Hepatocyte (in vitro differentiated cells): ENCODE data around the gene AP2S1. TPM values are rescaled to one million over a fixed set of nuclear protein-coding genes. Genes with fewer than 3 reads are reported as not detected.

Source experiments
- DNase-seq: peaks from one replicate; pipeline ENCODE4 v3.0.0-alpha.2; 2016; ENCODE audit warnings: low spot score
- H2AFZ ChIP-seq: fragments of 200-600 bp; sonication (generic); 2 replicates; pipeline ENCODE4 v1.6.0; 2016; ENCODE audit warnings: antibody characterized with exemption, mild to moderate bottlenecking
- H3K27ac ChIP-seq: fragments of 200-600 bp; sonication (generic); 2 replicates; pipeline ENCODE4 v1.5.1; 2016; ENCODE audit warnings: mild to moderate bottlenecking
- H3K27me3 ChIP-seq: fragments of 200-600 bp; sonication (generic); 2 replicates; pipeline ENCODE4 v1.6.1; 2016
- H3K36me3 ChIP-seq: fragments of 200-600 bp; sonication (generic); replicated peaks from 2 replicates; pipeline ENCODE4 v1.5.1; 2016; ENCODE audit warnings: low read depth; ENCODE audit not compliant: insufficient read depth
- H3K4me1 ChIP-seq: fragments of 200-600 bp; sonication (generic); 2 replicates; pipeline ENCODE4 v1.5.1; 2016; ENCODE audit warnings: mild to moderate bottlenecking, moderate library complexity; ENCODE audit not compliant: insufficient read depth
- H3K4me2 ChIP-seq: fragments of 200-600 bp; sonication (generic); 2 replicates; pipeline ENCODE4 v1.6.0; 2016
- H3K4me3 ChIP-seq: fragments of 200-600 bp; sonication (generic); 2 replicates; pipeline ENCODE4 v1.5.1; 2016; ENCODE audit warnings: mild to moderate bottlenecking
- H3K79me2 ChIP-seq: fragments of 200-600 bp; sonication (generic); 2 replicates; pipeline ENCODE4 v1.6.0; 2017; ENCODE audit warnings: mild to moderate bottlenecking
- H3K9me2 ChIP-seq: fragments of 200-600 bp; sonication (generic); replicated peaks from 2 replicates; pipeline ENCODE4 v1.6.0; 2017; ENCODE audit warnings: mild to moderate bottlenecking; ENCODE audit not compliant: insufficient read depth
- H3K9me3 ChIP-seq: fragments of 200-600 bp; sonication (generic); 2 replicates; pipeline ENCODE4 v1.5.1; 2016; ENCODE audit warnings: low read depth, mild to moderate bottlenecking
- H4K20me1 ChIP-seq: fragments of 200-600 bp; sonication (generic); 2 replicates; pipeline ENCODE4 v1.6.0; 2016; ENCODE audit warnings: mild to moderate bottlenecking; ENCODE audit not compliant: insufficient read depth, poor library complexity, severe bottlenecking
- CTCF ChIP-seq: fragments of 200-600 bp; sonication (generic); IDR thresholded peaks from 2 replicates; pipeline ENCODE4 v1.5.1; 2016; ENCODE audit warnings: antibody characterized with exemption, mild to moderate bottlenecking; ENCODE audit not compliant: poor library complexity
- EZH2 ChIP-seq: fragments of 200-600 bp; sonication (generic); IDR thresholded peaks from 2 replicates; pipeline ENCODE4 v1.6.1; 2016; ENCODE audit warnings: antibody characterized with exemption, mild to moderate bottlenecking, borderline replicate concordance
- EZH2phosphoT487 ChIP-seq: fragments of 200-600 bp; sonication (generic); IDR thresholded peaks from one replicate; pipeline ENCODE4 v1.6.1; 2018; ENCODE audit warnings: antibody characterized with exemption, mild to moderate bottlenecking, low read depth, moderate library complexity; ENCODE audit not compliant: unreplicated experiment, severe bottlenecking
- WGBS: methylation state at CpG from one replicate; pipeline ENCODE4 v1.1.6; 2016; ENCODE audit warnings: low lambda C conversion rate; ENCODE audit errors: missing lambda C conversion rate; 5-methylcytosine and 5-hydroxymethylcytosine counted together
- polyA plus RNA-seq: library from polyadenylated mRNA; unstranded; fragments of >200 nt; fragmentation: Nextera tagmentation; extraction: Ambion mirVana; gene quantifications from 2 replicates; pipeline ENCODE4 v1.2.1, GENCODE V29; 2016
- total RNA-seq: library from RNA; depleted of rRNA; stranded (reverse); fragments of >200 nt; gene quantifications from 2 replicates; pipeline ENCODE4 v1.2.3, GENCODE V29; 2014

AP2S1 gene
- total and polyA plus RNA-seq, 2 experiments from 2014 or later: 109 to 349 TPM

DNA sequence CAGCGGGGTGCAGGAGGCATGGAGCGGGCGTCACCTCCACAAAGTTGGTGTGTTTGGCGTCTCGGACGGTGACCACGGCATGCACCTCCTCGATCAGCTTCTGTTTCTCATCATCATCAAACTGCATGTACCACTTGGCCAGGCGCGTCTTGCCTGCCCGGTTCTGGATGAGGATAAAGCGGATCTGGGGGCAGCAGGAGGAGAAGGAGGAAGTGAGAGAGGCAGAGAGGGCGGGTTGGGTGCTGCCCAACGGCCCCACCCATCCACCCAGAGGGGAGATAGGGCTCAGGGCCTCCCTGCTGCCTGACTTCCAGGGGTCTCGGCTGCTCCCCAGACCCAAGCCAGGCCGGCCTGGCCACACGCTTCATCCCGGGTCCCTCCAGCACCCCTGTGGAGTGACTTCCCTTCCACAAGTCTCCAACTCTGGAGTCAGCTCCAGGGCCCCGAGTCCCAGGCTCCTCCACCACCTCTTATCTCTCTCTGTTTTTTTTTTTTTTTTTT is 4.6 kb downstream of the AP2S1 start:
- H3K4me3 ChIP-seq: no peak overlapping the region
- H4K20me1 ChIP-seq: no peaks in the 10 kb centered on the region
- no peaks in the 10 kb centered on the region for H3K36me3 ChIP-seq
- H3K4me1 ChIP-seq: peaks cover 20% of the 10 kb centered on the region
- no peaks in the 10 kb centered on the region for H3K9me2 ChIP-seq
- peaks cover 48% of the 10 kb centered on the region for H3K79me2 ChIP-seq
- H3K4me2 ChIP-seq: no peak overlapping the region
- 82% methylated on average over 19 of the region's 19 CpGs for WGBS
- TF ChIP-seq CTCF (no peak), EZH2 (no peak), EZH2phosphoT487 (no peak)
- no peaks in the 10 kb centered on the region for H3K9me3 ChIP-seq
- no peak for DNase-seq
- H2AFZ ChIP-seq: no peak overlapping the region
- no peak overlapping the region for H3K27ac ChIP-seq
- no peaks in the 10 kb centered on the region for H3K27me3 ChIP-seq

DNA sequence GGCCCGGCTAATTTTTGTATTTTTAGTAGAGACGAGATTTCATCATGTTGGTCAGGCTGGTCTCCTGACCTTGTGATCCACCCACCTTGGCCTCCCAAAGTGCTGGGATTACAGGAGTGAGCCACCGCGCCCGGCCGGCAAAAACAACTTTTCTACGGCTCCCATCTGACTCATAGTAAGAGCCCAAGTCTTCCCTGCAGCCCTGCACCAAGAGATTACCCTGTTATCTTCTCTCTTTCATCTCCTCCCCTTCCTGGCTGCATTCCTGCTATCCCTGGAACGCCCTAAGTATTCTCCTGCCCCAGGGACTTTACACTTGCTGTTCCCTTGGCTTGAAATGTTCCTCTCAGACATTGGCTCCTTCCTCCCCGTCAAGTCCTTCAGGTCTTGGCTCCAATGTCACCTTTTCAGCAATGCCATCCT is 6.6 kb downstream of the AP2S1 start:
- no peak overlapping the region for H2AFZ ChIP-seq
- no peak for DNase-seq
- H3K4me1 ChIP-seq: peaks cover 13% of the 10 kb centered on the region
- TF ChIP-seq EZH2: no peak
- no peak for TF ChIP-seq CTCF
- H3K4me3 ChIP-seq: no peak overlapping the region
- peak overlapping the region; percentile 71 for H3K27ac ChIP-seq
- no peaks in the 10 kb centered on the region for H4K20me1 ChIP-seq
- H3K79me2 ChIP-seq: peaks cover 42% of the 10 kb centered on the region
- no peak overlapping the region for H3K4me2 ChIP-seq
- no peaks in the 10 kb centered on the region for H3K27me3 ChIP-seq
- no peaks in the 10 kb centered on the region for H3K9me2 ChIP-seq
- H3K36me3 ChIP-seq: no peaks in the 10 kb centered on the region
- no peaks in the 10 kb centered on the region for H3K9me3 ChIP-seq
- WGBS: 45% methylated on average over 9 of the region's 9 CpGs

DNA sequence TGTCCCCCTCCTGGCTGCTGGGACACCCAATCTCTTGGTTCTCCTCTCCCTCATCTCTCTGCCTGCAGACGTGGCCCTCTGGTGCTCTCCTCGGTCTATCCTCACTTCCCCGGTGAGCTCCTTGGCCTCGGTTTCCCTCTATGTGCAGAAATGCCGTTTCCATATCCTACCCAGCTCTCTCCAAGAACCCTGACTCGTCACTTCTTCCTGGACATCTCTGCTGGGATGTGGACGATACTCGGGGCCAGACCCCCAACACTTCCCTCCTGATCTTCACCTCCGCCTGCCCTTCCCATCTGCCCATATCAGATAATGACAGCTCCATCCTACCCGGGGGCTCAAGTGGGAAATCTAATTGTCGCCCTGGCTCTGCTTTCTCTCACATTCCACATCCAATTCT is 7.9 kb downstream of the AP2S1 start:
- TF ChIP-seq CTCF (no peak), EZH2 (no peak), EZH2phosphoT487 (no peak)
- WGBS: 88% methylated on average over 11 of the region's 11 CpGs
- H3K4me3 ChIP-seq: no peak overlapping the region
- peaks cover 3% of the 10 kb centered on the region for H3K4me1 ChIP-seq
- H3K27me3 ChIP-seq: no peaks in the 10 kb centered on the region
- no peaks in the 10 kb centered on the region for H4K20me1 ChIP-seq
- no peak overlapping the region for H2AFZ ChIP-seq
- no peak overlapping the region for H3K4me2 ChIP-seq
- H3K36me3 ChIP-seq: no peaks in the 10 kb centered on the region
- no peak overlapping the region for H3K27ac ChIP-seq
- H3K9me2 ChIP-seq: no peaks in the 10 kb centered on the region
- no peaks in the 10 kb centered on the region for H3K9me3 ChIP-seq
- DNase-seq: no peak
- H3K79me2 ChIP-seq: peaks cover 30% of the 10 kb centered on the region
